Esophagus (tissue), 2 donors: Measurements from ENCODE around the gene BORCS5. TPM values are rescaled to one million over a fixed set of nuclear protein-coding genes. Genes with fewer than 3 reads are reported as not detected.

Experiments used
- H3K27ac ChIP-seq, 2 donors: one replicate each; pipeline ENCODE4 v1.5.1; 2013; ENCODE audit warnings: low read depth in 2 of 2, mild to moderate bottlenecking in 2 of 2, inconsistent platforms in 1 of 2, low read length in 1 of 2, moderate library complexity in 1 of 2
- H3K27me3 ChIP-seq, 2 donors: one replicate each; pipeline ENCODE4 v1.6.1; 2013; ENCODE audit warnings: low read length in 2 of 2, control low read depth in 1 of 2, mild to moderate bottlenecking in 1 of 2; ENCODE audit not compliant: insufficient read depth in 2 of 2, control insufficient read depth in 1 of 2
- H3K36me3 ChIP-seq, 2 donors: one replicate each; pipeline ENCODE4 v1.6.1; 2013; ENCODE audit warnings: low read length in 1 of 2; ENCODE audit not compliant: control insufficient read depth in 2 of 2, insufficient read depth in 2 of 2
- H3K4me1 ChIP-seq, 2 donors: one replicate each; pipeline ENCODE4 v1.6.1; 2013; ENCODE audit warnings: low read length in 1 of 2; ENCODE audit not compliant: control insufficient read depth in 2 of 2, insufficient read depth in 2 of 2
- H3K4me3 ChIP-seq, 2 donors: one replicate each; pipeline ENCODE4 v1.5.1; 2013; ENCODE audit warnings: low read length in 2 of 2, mild to moderate bottlenecking in 2 of 2, low read depth in 1 of 2, moderate library complexity in 1 of 2
- H3K9me3 ChIP-seq, 2 donors: one replicate each; pipeline ENCODE4 v1.6.1; 2013; ENCODE audit warnings: mild to moderate bottlenecking in 2 of 2, low read depth in 1 of 2, low read length in 1 of 2, moderate library complexity in 1 of 2; ENCODE audit not compliant: control insufficient read depth in 2 of 2, insufficient read depth in 1 of 2
- WGBS, 2 donors: extraction: QIAGEN DNeasy Blood & Tissue Kit; methylation state at CpG; one replicate each; pipeline ENCODE4 v1.1.7; 2013; 5-methylcytosine and 5-hydroxymethylcytosine counted together
- polyA plus RNA-seq, 2 donors: library from polyadenylated mRNA; stranded (reverse); fragments of 200-250 nt; gene quantifications; one replicate each; pipeline ENCODE4 v1.2.3, GENCODE V29; 2013
- donor health status: healthy with polysubstance abuse.
- donor health status: Bipolar disorder and iron deficiency.

Gene BORCS5
- polyA plus RNA-seq, 2 donors: 2.6 to 11.1 TPM

- H3K4me3 ChIP-seq: no peak overlapping the region
- peaks cover 3 to 10% of the 10 kb centered on the region in 2 donors for H3K4me1 ChIP-seq
- peaks cover 0 to 3% of the 10 kb centered on the region in 2 donors for H3K36me3 ChIP-seq
- H3K9me3 ChIP-seq: no peaks in the 10 kb centered on the region
- WGBS, 2 donors: 94% methylated on average over 4 of the region's 4 CpGs
- no peaks in the 10 kb centered on the region for H3K27me3 ChIP-seq
- H3K27ac ChIP-seq: peak overlapping the region in 1 of 2 donors; percentile 47
Observed at GRCh38 chr12:12440784-12441428, 84.0 kb downstream of the BORCS5 start.

DNA sequence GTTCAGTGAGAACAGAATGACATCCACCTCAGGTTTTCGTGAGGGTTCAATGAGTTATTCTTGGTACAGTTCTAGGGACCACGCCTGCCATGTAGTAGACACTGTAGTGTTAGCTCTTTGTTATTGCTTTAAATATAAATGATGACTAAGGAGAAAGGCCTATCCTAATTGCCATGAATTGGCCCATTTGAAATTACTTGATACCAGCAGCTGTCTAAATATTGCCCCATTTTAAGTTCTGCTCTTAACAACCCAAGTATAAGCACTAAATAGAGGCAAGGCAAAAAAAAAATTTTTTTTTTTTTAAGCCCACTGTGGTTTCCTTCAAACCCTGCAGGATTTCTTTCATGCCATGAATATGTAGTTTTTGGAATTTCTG is 84.5 kb downstream of the BORCS5 start:
- H3K4me3 ChIP-seq: no peak overlapping the region
- H3K4me1 ChIP-seq: peaks cover 3 to 10% of the 10 kb centered on the region in 2 donors
- peaks cover 0 to 3% of the 10 kb centered on the region in 2 donors for H3K36me3 ChIP-seq
- H3K9me3 ChIP-seq: no peaks in the 10 kb centered on the region
- WGBS, 2 donors: 93 to 97% methylated on average over 2 of the region's 2 CpGs
- H3K27ac ChIP-seq: peak overlapping the region; percentile 47 to 51
- H3K27me3 ChIP-seq: no peaks in the 10 kb centered on the region

- peaks cover 3 to 10% of the 10 kb centered on the region in 2 donors for H3K4me1 ChIP-seq
- H3K36me3 ChIP-seq: peaks cover 0 to 3% of the 10 kb centered on the region in 2 donors
- no peaks in the 10 kb centered on the region for H3K27me3 ChIP-seq
- 62 to 64% methylated on average over 4 of the region's 4 CpGs for WGBS, 2 donors
- H3K27ac ChIP-seq: peak overlapping the region; percentile 51 to 74
- H3K4me3 ChIP-seq: no peak overlapping the region
- no peaks in the 10 kb centered on the region for H3K9me3 ChIP-seq
Observed at GRCh38 chr12:12441843-12442461, 85.1 kb downstream of the BORCS5 start.

- Histone ChIP-seq H3K27me3 (no peaks in the 10 kb centered on the region), H3K36me3 (peaks cover 0 to 3% of the 10 kb centered on the region in 2 donors), H3K4me3 (no peak overlapping the region), H3K27ac (peak overlapping the region; percentile 33 to 43), H3K9me3 (no peaks in the 10 kb centered on the region), H3K4me1 (peaks cover 3 to 10% of the 10 kb centered on the region in 2 donors)
- 55 to 64% methylated on average over 5 of the region's 5 CpGs for WGBS, 2 donors
Observed at GRCh38 chr12:12442548-12443071, 85.7 kb downstream of the BORCS5 start.

- peaks cover 3 to 10% of the 10 kb centered on the region in 2 donors for H3K4me1 ChIP-seq
- H3K27me3 ChIP-seq: no peaks in the 10 kb centered on the region
- 21 to 38% methylated on average over 5 of the region's 5 CpGs for WGBS, 2 donors
- no peak overlapping the region for H3K4me3 ChIP-seq
- peaks cover 0 to 3% of the 10 kb centered on the region in 2 donors for H3K36me3 ChIP-seq
- H3K27ac ChIP-seq: peak overlapping the region; percentile 43 to 47
- H3K9me3 ChIP-seq: no peaks in the 10 kb centered on the region
Observed at GRCh38 chr12:12443431-12443878, 86.6 kb downstream of the BORCS5 start.

- H3K9me3 ChIP-seq: no peaks in the 10 kb centered on the region
- no peak overlapping the region for H3K4me3 ChIP-seq
- peaks cover 0 to 3% of the 10 kb centered on the region in 2 donors for H3K36me3 ChIP-seq
- no peak overlapping the region for H3K27ac ChIP-seq
- peaks cover 3 to 13% of the 10 kb centered on the region in 2 donors for H3K4me1 ChIP-seq
- WGBS, 2 donors: 93 to 95% methylated on average over 4 of the region's 4 CpGs
- H3K27me3 ChIP-seq: no peaks in the 10 kb centered on the region
Observed at GRCh38 chr12:12445165-12445881, 88.4 kb downstream of the BORCS5 start.

GRCh38 chr12:12445882-12446181 is 89.0 kb downstream of the BORCS5 start:
- H3K4me1 ChIP-seq: peaks cover 3 to 13% of the 10 kb centered on the region in 2 donors
- H3K9me3 ChIP-seq: no peaks in the 10 kb centered on the region
- no peak overlapping the region for H3K27ac ChIP-seq
- peaks cover 0 to 1% of the 10 kb centered on the region in 2 donors for H3K36me3 ChIP-seq
- H3K4me3 ChIP-seq: no peak overlapping the region
- no peaks in the 10 kb centered on the region for H3K27me3 ChIP-seq
- WGBS, 2 donors: 70 to 79% methylated on average over 2 of the region's 2 CpGs

DNA sequence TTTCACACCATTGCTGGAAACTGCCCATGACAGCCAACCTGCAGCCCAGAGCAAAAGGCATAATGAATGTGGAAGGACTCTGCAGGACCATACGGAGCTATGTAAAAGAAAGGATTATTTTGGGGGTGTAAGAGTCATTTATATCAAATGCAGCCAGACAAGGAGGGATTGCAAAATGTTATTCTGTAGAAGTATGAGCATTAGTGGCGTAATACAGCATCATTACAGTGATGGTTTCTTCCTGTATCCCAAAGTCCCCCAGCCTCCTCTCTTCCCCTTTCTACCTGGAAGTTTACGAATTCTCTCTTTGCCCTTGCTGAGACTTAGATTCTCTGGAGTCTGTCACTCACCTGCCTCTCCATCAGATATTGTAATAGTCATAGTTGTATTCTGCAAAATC is 89.9 kb downstream of the BORCS5 start:
- Histone ChIP-seq H3K4me1 (peaks cover 3 to 11% of the 10 kb centered on the region in 2 donors), H3K4me3 (no peak overlapping the region), H3K36me3 (no peaks in the 10 kb centered on the region), H3K27me3 (no peaks in the 10 kb centered on the region), H3K9me3 (no peaks in the 10 kb centered on the region), H3K27ac (no peak overlapping the region)
- 91 to 93% methylated on average over 3 of the region's 3 CpGs for WGBS, 2 donors

GRCh38 chr12:12447236-12447635 is 90.4 kb downstream of the BORCS5 start:
- no peaks in the 10 kb centered on the region for H3K27me3 ChIP-seq
- H3K4me1 ChIP-seq: peaks cover 3 to 9% of the 10 kb centered on the region in 2 donors
- H3K36me3 ChIP-seq: no peaks in the 10 kb centered on the region
- no peak overlapping the region for H3K4me3 ChIP-seq
- WGBS, 2 donors: 74 to 81% methylated on average over 8 of the region's 8 CpGs
- no peaks in the 10 kb centered on the region for H3K9me3 ChIP-seq
- H3K27ac ChIP-seq: no peak overlapping the region
